ENCODE results near the gene TFIP11. TPM values are rescaled to one million over a fixed set of nuclear protein-coding genes. Genes with fewer than 3 reads are reported as not detected.
"Not testable (repeated sequence)": the region's sequence is repeated elsewhere in the genome, so short reads cannot be mapped to it uniquely, and the experiment has no call there.

Gene TFIP11
- total and polyA plus RNA-seq, 5 donors from 2014 or later: 31.9 to 109 (median 40.8) TPM

- not testable (repeated sequence) for H3K27me3 ChIP-seq (ENCODE audit: control insufficient read depth, insufficient read depth, low read length); H3K9me3 ChIP-seq (ENCODE audit: control insufficient read depth in 2 of 2, low read length in 2 of 2); H3K4me3 ChIP-seq (ENCODE audit: low read depth, low read length); DNase-seq; H3K27ac ChIP-seq (ENCODE audit: insufficient read depth, low read length, poor library complexity, severe bottlenecking); H3K27ac Mint-ChIP-seq; H3K4me1 Mint-ChIP-seq; H3K4me3 Mint-ChIP-seq; H3K4me1 ChIP-seq (ENCODE audit: control insufficient read depth, insufficient read depth, low read length, poor library complexity, severe bottlenecking); H3K27me3 Mint-ChIP-seq; H3K9me3 Mint-ChIP-seq; ATAC-seq (ENCODE audit: low read depth in 2 of 2)
- H3K36me3 ChIP-seq (ENCODE audit: control insufficient read depth, insufficient read depth, low read length): peaks cover 62% of the 10 kb centered on the region
- peaks cover 50% of the 10 kb centered on the region for H3K36me3 Mint-ChIP-seq
Observed at GRCh38 chr22:26528518-26528917, 16.2 kb upstream of the TFIP11 start.

GRCh38 chr22:26527574-26528465 is 15.5 kb upstream of the TFIP11 start:
- H3K4me3 ChIP-seq (ENCODE audit: low read depth, low read length): no peak overlapping the region
- no peak overlapping the region for H3K27ac ChIP-seq (ENCODE audit: insufficient read depth, low read length, poor library complexity, severe bottlenecking)
- ATAC-seq (ENCODE audit: low read depth in 2 of 2) (no peak), DNase-seq (no peak)
- H3K36me3 Mint-ChIP-seq: peaks cover 49% of the 10 kb centered on the region
- H3K9me3 Mint-ChIP-seq: no peaks in the 10 kb centered on the region
- H3K4me1 Mint-ChIP-seq: peaks cover 0 to 7% (median under 1%) of the 10 kb centered on the region in 4 donors
- peak overlapping the region in 1 of 3 donors; percentile 38 for H3K27ac Mint-ChIP-seq
- H3K4me3 Mint-ChIP-seq: no peak overlapping the region
- H3K27me3 ChIP-seq (ENCODE audit: control insufficient read depth, insufficient read depth, low read length): no peaks in the 10 kb centered on the region
- peaks cover 59% of the 10 kb centered on the region for H3K36me3 ChIP-seq (ENCODE audit: control insufficient read depth, insufficient read depth, low read length)
- no peaks in the 10 kb centered on the region for H3K4me1 ChIP-seq (ENCODE audit: control insufficient read depth, insufficient read depth, low read length, poor library complexity, severe bottlenecking)
- H3K9me3 ChIP-seq (ENCODE audit: control insufficient read depth in 2 of 2, low read length in 2 of 2): no peaks in the 10 kb centered on the region
- H3K27me3 Mint-ChIP-seq: no peaks in the 10 kb centered on the region

GRCh38 chr22:26527167-26527566 is 14.9 kb upstream of the TFIP11 start:
- no peaks in the 10 kb centered on the region for H3K9me3 ChIP-seq (ENCODE audit: control insufficient read depth in 2 of 2, low read length in 2 of 2)
- H3K27ac Mint-ChIP-seq: peak overlapping the region in 2 of 3 donors; percentile 38 to 60
- H3K27ac ChIP-seq (ENCODE audit: insufficient read depth, low read length, poor library complexity, severe bottlenecking): no peak overlapping the region
- peaks cover 54% of the 10 kb centered on the region for H3K36me3 ChIP-seq (ENCODE audit: control insufficient read depth, insufficient read depth, low read length)
- peaks cover 0 to 7% (median 0%) of the 10 kb centered on the region in 4 donors for H3K4me1 Mint-ChIP-seq
- peaks cover 46% of the 10 kb centered on the region for H3K36me3 Mint-ChIP-seq
- H3K27me3 ChIP-seq (ENCODE audit: control insufficient read depth, insufficient read depth, low read length): no peaks in the 10 kb centered on the region
- H3K27me3 Mint-ChIP-seq: no peaks in the 10 kb centered on the region
- DNase-seq (no peak), ATAC-seq (ENCODE audit: low read depth in 2 of 2) (no peak)
- no peaks in the 10 kb centered on the region for H3K9me3 Mint-ChIP-seq
- H3K4me3 Mint-ChIP-seq: no peak overlapping the region
- H3K4me1 ChIP-seq (ENCODE audit: control insufficient read depth, insufficient read depth, low read length, poor library complexity, severe bottlenecking): no peaks in the 10 kb centered on the region
- no peak overlapping the region for H3K4me3 ChIP-seq (ENCODE audit: low read depth, low read length)

DNA sequence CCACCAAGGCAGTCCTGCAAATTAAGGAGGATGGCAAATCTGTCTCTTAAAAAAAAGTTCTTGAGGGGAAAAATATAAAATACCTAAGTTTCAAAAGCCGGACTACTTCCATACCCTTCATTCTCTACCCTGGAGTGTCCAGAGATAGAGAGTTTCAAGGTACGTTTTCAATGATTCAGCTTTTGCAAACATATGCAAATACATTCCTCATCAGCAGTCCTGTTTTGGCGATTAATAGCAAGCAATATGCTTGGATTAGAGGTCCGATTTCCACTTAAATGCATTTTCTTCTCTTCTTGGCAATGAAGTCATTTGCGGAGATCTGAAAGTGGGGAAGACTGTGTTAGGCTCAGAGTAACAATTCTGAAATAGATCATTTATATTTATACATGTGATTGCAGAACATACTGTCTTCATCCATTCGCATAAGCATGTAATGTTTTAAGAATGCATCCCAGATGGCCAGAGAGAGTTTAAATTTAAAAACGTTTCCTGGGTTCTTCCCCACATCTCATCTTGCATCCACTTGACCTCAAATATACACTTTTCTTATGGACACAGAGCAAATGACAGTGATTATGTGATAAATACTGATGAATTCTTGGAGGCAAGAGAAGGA is 13.8 kb upstream of the TFIP11 start:
- Mint-ChIP-seq H3K4me1 (peaks cover 0 to 7% (median 0%) of the 10 kb centered on the region in 4 donors), H3K36me3 (peaks cover 39% of the 10 kb centered on the region), H3K4me3 (no peak overlapping the region), H3K9me3 (no peaks in the 10 kb centered on the region), H3K27me3 (no peaks in the 10 kb centered on the region), H3K27ac (no peak overlapping the region)
- Histone ChIP-seq H3K4me3 (ENCODE audit: low read depth, low read length) (no peak overlapping the region), H3K4me1 (ENCODE audit: control insufficient read depth, insufficient read depth, low read length, poor library complexity, severe bottlenecking) (no peaks in the 10 kb centered on the region), H3K36me3 (ENCODE audit: control insufficient read depth, insufficient read depth, low read length) (peaks cover 44% of the 10 kb centered on the region), H3K9me3 (ENCODE audit: control insufficient read depth in 2 of 2, low read length in 2 of 2) (no peaks in the 10 kb centered on the region), H3K27ac (ENCODE audit: insufficient read depth, low read length, poor library complexity, severe bottlenecking) (no peak overlapping the region), H3K27me3 (ENCODE audit: control insufficient read depth, insufficient read depth, low read length) (no peaks in the 10 kb centered on the region)
- ATAC-seq (ENCODE audit: low read depth in 2 of 2) (no peak), DNase-seq (no peak)

GRCh38 chr22:26524870-26525269 is 12.6 kb upstream of the TFIP11 start:
- Mint-ChIP-seq H3K36me3 (peaks cover 32% of the 10 kb centered on the region), H3K4me1 (peaks cover 0 to 7% (median 0%) of the 10 kb centered on the region in 4 donors), H3K27ac (no peak overlapping the region), H3K9me3 (no peaks in the 10 kb centered on the region), H3K27me3 (no peaks in the 10 kb centered on the region), H3K4me3 (no peak overlapping the region)
- no peaks in the 10 kb centered on the region for H3K27me3 ChIP-seq (ENCODE audit: control insufficient read depth, insufficient read depth, low read length)
- H3K4me1 ChIP-seq (ENCODE audit: control insufficient read depth, insufficient read depth, low read length, poor library complexity, severe bottlenecking): no peaks in the 10 kb centered on the region
- no peak for ATAC-seq (ENCODE audit: low read depth in 2 of 2)
- no peak overlapping the region for H3K27ac ChIP-seq (ENCODE audit: insufficient read depth, low read length, poor library complexity, severe bottlenecking)
- H3K36me3 ChIP-seq (ENCODE audit: control insufficient read depth, insufficient read depth, low read length): peaks cover 38% of the 10 kb centered on the region
- DNase-seq: no peak
- no peak overlapping the region for H3K4me3 ChIP-seq (ENCODE audit: low read depth, low read length)
- no peaks in the 10 kb centered on the region for H3K9me3 ChIP-seq (ENCODE audit: control insufficient read depth in 2 of 2, low read length in 2 of 2)

GRCh38 chr22:26522592-26522991 is 10.3 kb upstream of the TFIP11 start:
- Mint-ChIP-seq H3K4me1 (peaks cover 0 to 7% (median 0%) of the 10 kb centered on the region in 4 donors), H3K27me3 (no peaks in the 10 kb centered on the region), H3K36me3 (peaks cover 22% of the 10 kb centered on the region), H3K27ac (peak overlapping the region in 1 of 3 donors; percentile 29), H3K4me3 (no peak overlapping the region), H3K9me3 (no peaks in the 10 kb centered on the region)
- no peaks in the 10 kb centered on the region for H3K9me3 ChIP-seq (ENCODE audit: control insufficient read depth in 2 of 2, low read length in 2 of 2)
- H3K27ac ChIP-seq (ENCODE audit: insufficient read depth, low read length, poor library complexity, severe bottlenecking): no peak overlapping the region
- no peaks in the 10 kb centered on the region for H3K27me3 ChIP-seq (ENCODE audit: control insufficient read depth, insufficient read depth, low read length)
- ATAC-seq (ENCODE audit: low read depth in 2 of 2) (no peak), DNase-seq (no peak)
- H3K4me3 ChIP-seq (ENCODE audit: low read depth, low read length): no peak overlapping the region
- peaks cover 24% of the 10 kb centered on the region for H3K36me3 ChIP-seq (ENCODE audit: control insufficient read depth, insufficient read depth, low read length)
- no peaks in the 10 kb centered on the region for H3K4me1 ChIP-seq (ENCODE audit: control insufficient read depth, insufficient read depth, low read length, poor library complexity, severe bottlenecking)

- peaks cover 19% of the 10 kb centered on the region for H3K36me3 ChIP-seq (ENCODE audit: control insufficient read depth, insufficient read depth, low read length)
- Mint-ChIP-seq H3K27me3 (no peaks in the 10 kb centered on the region), H3K4me3 (no peak overlapping the region), H3K27ac (peak overlapping the region in 1 of 3 donors; percentile 29), H3K9me3 (no peaks in the 10 kb centered on the region), H3K36me3 (peaks cover 17% of the 10 kb centered on the region), H3K4me1 (peaks cover 0 to 7% (median 0%) of the 10 kb centered on the region in 4 donors)
- ATAC-seq (ENCODE audit: low read depth in 2 of 2): no peak
- no peak overlapping the region for H3K27ac ChIP-seq (ENCODE audit: insufficient read depth, low read length, poor library complexity, severe bottlenecking)
- no peaks in the 10 kb centered on the region for H3K4me1 ChIP-seq (ENCODE audit: control insufficient read depth, insufficient read depth, low read length, poor library complexity, severe bottlenecking)
- no peaks in the 10 kb centered on the region for H3K9me3 ChIP-seq (ENCODE audit: control insufficient read depth in 2 of 2, low read length in 2 of 2)
- H3K27me3 ChIP-seq (ENCODE audit: control insufficient read depth, insufficient read depth, low read length): no peaks in the 10 kb centered on the region
- no peak overlapping the region for H3K4me3 ChIP-seq (ENCODE audit: low read depth, low read length)
- DNase-seq: no peak
Observed at GRCh38 chr22:26522012-26522411, 9.7 kb upstream of the TFIP11 start.
